ENCODE results near the gene CLDN3.
"Not testable (repeated sequence)": the region's sequence is repeated elsewhere in the genome, so short reads cannot be mapped to it uniquely, and the experiment has no call there.

The CLDN3 gene

DNA sequence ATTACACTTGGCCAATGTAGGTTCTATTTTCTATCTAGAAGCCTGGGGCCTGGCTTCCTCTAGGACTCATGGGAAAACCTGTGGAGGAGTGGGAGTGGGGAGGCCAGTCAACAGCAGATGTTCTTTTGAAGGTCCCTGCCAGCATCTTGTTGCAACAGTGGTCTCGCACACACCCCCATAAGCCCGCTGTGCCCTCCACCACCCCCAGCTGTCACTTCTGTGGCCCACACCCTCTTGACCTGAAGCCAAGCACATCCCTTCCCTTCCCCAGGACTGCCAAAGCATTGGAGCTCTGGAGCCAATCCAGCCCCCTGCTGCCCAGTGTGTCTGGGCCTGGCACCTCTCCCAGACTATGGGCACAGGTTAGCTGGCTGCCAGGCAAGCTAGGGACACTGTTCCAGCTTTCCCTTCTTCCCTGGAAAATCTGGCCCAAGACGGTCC lies 48.7 kb downstream of the CLDN3 start:
- peaks cover 19 to 22% of the 10 kb centered on the region in 2 donors for H3K4me1 Mint-ChIP-seq (ENCODE audit: low read depth in 2 of 2)
- no peak for ATAC-seq (replicated peaks)
- H3K36me3 Mint-ChIP-seq (ENCODE audit: insufficient read depth): peaks cover 15% of the 10 kb centered on the region
- H3K27me3 Mint-ChIP-seq: no peaks in the 10 kb centered on the region
- H3K4me3 Mint-ChIP-seq: peak overlapping the region; percentile 81 to 86
- DNase-seq: no peak
- no peak overlapping the region for H3K27ac Mint-ChIP-seq
- H3K9me3 Mint-ChIP-seq: no peaks in the 10 kb centered on the region

- Mint-ChIP-seq H3K4me1 (ENCODE audit: low read depth in 2 of 2) (peaks cover 20 to 26% of the 10 kb centered on the region in 2 donors), H3K27ac (peak overlapping the region in 1 of 2 donors; percentile 71), H3K36me3 (ENCODE audit: insufficient read depth) (peaks cover 15% of the 10 kb centered on the region), H3K4me3 (peak overlapping the region; percentile 81 to 86)
- not testable (repeated sequence) for ATAC-seq (replicated peaks); H3K9me3 Mint-ChIP-seq; H3K27me3 Mint-ChIP-seq; DNase-seq
These were observed 49.6 kb downstream of the CLDN3 start for GRCh38 chr7:73720443-73720842.

DNA sequence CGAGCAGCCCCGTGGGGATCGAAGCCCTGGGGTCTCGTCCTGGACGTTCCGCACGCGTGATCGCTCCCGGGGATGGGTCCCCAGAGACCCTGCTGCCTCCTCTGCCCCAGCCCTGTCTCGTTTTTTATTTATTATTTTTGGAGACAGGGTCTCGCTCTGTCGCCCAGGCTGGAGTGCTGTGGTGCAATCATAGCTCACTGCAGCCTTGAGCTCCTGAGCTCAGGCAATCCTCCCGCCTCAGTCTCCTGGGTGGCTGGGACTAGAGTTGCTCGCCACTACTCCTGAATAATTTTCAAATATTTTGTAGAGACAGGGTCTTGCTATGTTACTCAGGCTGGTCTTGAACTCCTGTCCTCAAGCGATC lies 50.3 kb downstream of the CLDN3 start:
- peak overlapping the region in 1 of 2 donors; percentile 71 for H3K27ac Mint-ChIP-seq
- ATAC-seq (replicated peaks) (no peak), DNase-seq (no peak)
- H3K4me3 Mint-ChIP-seq: peak overlapping the region; percentile 81 to 86
- H3K4me1 Mint-ChIP-seq (ENCODE audit: low read depth in 2 of 2): peaks cover 20 to 26% of the 10 kb centered on the region in 2 donors
- H3K27me3 Mint-ChIP-seq: no peaks in the 10 kb centered on the region
- no peaks in the 10 kb centered on the region for H3K9me3 Mint-ChIP-seq
- peaks cover 15% of the 10 kb centered on the region for H3K36me3 Mint-ChIP-seq (ENCODE audit: insufficient read depth)
